SHP77 treated with DMSO at 0.1 percent for 48 hours (cell line): Measurements from ENCODE around the gene ATP9B.

Experiments used
- DNase-seq: peaks from one replicate; lab custom pipeline; 2025; lab: John Stamatoyannopoulos, UW

Gene ATP9B

DNA sequence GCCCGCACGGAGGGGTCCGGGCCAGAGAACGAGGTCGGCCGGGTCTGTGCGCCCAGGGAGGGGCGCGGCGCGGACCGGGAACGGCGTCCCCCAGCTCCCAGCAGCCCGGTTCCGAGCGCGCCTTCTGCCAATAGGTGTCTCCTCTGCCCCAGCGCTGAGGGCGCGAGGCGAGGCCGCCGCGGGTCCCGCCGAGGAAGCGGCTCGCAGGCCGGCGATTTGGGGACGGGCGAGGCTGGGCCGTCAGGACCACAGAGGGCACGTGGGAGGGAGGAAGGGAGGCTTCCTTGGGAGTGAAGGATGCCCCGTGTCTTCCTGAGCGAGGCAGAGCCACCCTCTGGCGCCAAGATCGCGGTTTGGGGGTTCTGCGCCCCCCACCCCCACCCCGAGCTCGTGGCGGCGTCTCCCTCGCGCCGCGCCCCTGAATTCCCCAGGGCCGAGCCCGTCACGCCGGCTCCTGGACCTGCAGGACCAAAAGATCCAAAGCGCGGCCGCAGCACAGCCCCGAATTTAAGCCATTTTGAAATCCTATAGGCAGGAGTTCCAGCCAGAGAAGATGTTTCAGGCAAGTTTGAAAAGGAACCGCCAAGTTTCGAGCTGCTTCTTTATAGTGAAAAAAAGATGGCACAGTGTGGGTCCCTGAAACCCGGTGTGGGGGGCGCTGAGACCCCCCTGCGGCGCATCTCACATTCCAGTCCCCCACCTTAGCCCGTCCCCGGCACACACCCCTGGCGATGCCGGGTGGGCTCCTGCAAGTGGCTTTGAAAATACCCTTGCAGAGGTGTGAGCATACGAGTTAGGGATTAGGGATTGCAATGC lies 327.4 kb downstream of the ATP9B start:
- no peak for DNase-seq

DNA sequence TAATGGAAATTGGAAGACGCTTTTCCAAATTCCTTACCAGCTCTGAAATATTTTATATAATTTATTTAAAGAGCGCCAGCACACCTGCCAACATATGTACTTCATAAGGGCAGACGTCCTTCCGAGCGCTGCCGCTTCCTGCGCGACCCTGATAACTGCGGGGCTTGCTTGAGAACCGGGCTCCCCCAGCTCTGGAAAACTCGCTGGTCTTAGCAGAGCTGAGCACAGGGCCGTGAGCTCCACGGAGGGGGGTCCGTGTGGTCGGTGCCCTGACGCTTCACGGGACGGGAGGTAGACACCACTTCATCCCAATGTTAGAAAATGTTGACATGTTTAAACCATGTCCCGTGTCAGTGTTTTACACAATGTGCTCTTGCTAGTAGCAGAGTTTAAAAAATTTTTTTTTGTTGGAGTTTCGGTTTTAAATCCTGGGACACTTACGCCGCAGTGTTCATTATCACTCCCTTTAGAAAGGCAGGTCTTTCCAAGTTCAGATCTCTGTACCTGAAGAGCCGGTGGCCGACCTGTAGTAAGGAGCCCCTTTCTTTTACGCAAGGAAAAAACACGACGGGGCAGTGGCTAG lies 328.1 kb downstream of the ATP9B start:
- no peak for DNase-seq

DNA sequence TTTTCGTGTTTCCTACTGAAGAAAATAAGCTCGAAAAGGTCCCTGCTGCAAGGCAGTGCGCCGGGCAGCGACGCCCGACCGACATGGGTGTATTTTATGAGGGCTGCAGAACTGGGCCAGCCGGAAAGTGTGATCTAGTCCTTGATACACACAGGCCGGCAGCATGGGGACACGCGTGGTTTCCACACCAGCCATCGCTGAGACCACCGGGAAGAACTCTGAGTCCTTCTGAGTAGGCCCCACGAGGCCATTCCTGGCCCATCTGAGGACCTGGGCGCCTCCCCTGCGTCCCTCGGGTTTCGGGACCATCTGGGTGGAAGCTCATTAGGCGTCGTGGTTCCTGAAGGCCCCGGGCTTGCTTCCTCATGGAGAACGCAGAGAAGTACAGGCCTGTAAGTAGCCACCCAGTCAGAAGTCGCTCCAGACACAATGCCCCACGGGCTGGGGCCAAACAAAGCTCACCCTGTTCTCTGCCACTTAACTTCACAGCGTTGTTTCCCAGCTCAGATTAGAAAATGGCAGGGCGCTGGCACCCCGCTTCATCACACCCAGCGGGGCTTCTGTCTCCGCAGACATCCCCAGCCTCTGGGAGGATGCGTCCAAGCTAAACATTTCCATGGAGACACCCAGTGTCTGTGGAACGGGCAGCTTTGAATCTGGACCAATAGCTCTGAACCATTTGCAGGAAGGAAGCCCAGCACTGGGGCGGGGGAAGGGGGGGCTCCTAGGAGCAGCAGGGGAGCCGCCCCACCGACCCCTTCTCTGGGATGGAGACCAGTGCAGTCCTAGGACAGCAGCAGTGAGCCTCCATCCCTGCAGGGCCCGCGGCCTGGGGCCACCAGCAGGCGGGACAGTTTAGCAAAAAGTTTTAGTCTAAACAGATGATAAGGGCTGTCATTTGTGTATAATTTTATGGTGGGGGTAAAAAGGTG lies 328.9 kb downstream of the ATP9B start:
- DNase-seq: no peak

DNA sequence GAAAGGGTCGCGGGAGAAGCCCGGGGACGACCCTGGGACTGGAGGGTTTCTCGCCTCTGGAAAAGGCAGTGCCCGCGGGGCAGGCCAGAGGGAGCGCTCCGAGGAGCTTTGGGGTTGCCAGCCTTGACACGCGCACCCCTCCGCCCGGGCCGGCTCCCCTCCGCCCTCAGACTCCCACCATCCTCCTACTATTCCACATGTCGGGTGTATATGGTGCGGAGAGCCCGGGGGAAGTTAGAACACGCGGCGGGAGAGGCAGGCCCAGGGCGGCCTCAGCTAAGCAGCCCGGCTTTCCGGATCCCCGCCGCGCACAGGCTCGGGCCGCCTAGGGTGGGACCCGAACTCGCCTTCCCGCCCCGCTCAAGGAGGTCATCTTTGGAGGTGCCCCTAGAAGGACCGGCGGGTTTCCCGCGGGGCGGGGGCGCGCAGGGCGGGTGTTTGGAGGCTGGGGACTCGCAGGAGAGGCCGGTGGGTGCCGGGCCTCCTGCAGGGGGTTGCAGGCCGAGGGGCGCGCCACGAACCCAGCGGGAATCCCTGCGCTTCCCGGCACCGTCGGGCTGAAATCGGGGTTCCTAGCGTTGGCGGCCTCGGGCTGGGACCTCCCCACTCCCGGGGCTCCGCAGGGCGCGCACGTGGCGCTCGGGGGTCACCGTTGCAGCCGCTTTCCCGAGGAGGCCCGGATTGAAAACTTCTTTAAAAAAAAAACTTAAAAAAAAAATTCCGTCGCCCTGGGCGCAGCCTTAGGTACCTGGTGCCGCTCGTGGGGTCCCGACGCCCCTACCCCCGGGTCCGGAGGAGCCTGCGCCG lies 330.3 kb downstream of the ATP9B start:
- no peak for DNase-seq

DNA sequence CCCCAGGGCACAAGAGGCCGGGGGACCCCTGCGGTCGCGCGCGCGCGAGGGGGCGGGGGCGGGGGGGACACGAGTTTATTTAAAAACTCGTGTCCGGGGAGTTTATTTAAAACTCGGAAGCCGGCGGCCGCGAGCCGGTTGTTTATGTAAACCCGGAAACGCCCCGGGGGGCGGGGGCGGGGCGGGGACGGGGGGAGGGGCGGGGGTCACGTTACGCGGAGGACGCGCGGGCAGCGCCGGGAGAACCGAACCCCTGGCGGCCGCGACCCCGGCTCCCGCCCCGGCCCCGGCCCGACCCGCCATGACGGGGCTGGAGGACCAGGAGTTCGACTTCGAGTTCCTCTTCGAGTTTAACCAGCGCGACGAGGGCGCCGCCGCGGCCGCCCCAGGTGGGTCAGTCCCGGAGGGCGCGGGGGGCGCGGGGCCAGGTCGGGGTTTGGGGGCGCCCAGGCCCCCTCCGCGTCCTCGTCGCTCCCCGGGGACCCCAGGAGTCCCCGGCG lies 330.9 kb downstream of the ATP9B start:
- no peak for DNase-seq

DNA sequence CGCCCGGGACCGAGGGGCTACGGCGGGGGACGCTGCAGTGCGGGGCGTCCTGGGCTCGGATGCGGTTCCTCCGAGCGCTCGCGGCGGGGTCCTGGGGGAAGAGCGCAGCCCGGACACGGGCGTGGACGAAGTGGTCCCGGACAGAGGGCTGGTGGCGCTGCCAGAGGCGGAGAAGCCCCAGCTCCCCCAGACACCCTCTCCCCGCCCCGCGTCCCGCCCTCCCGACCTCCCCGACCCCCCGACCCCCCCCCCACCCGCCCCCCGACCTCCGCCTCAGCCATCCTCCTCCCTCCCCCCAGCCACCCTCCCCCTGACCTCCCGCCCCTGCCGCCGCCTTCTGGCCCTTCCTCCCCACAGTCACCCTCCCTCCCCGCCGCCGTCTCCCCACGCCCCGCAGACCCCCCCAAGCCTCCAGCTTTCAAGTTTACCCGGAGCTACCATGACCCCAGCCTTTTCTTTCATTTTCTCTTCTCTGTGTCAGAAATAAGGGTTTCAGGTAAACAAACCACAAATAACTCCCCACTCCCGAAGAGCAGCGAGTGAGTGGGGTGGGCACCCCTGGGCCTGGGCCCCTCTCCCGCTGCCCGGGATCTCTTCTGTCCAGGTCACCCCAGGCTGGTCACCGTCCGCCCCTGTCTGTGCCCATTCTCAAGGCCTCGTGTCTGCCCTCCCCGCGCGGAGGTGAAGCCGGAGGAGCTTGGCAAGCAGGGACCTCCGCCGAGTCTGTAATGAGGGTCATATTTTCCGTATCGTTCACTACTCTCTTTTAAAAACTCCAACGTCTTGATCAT lies 331.6 kb downstream of the ATP9B start:
- DNase-seq: no peak

DNA sequence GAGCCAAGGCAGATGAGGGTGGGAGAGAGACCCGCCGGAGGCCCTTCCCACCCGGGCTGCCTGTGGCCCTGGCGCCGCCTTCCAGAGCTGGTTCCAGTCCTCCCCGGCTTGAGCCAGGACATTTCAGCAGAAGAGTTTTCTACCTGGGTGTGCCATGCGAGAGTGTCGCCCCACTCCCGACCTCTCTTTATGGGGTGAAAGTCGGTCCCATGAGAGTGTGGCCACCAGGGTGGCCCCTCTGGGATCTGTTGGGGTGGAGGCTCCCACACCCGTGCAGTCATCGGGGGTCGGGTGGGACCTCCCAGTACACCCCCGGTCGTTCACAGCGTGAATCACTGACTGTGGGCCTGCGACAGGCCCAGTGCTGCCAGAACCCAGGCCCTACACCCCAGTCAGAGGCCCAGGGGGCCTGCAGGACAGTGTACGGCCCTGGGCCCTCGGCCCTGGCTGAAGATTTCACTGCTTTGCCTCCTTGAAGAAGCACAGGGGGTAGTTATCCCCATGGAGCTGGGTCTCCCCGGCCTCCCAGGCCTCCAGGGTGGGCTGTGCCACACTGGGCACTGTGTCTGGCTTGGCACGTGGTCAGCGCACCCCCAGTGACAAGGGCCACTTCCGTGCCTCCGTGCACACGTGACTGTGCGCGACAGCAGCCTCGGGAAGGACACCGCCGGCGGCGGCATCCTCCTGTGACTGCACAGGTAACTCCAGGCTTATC lies 332.5 kb downstream of the ATP9B start:
- no peak for DNase-seq

DNA sequence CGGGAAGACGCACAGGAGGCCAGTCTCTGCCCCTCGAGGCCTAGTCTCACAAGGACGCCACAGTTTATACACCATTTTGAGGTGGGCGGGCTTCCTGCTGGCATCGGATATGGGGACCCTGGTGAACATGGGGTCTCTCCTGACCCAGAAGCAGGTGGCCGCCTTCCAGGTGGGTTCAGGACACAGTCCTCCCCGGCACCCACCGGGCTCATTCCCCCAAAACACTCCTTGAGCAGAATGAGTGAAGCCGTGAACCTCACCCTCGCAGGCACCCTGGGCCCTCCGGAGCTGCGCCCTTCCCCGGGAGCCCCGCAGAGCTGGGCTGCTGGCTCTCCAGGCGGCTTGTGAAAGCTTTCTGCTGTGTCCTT lies 333.0 kb downstream of the ATP9B start:
- DNase-seq: no peak

DNA sequence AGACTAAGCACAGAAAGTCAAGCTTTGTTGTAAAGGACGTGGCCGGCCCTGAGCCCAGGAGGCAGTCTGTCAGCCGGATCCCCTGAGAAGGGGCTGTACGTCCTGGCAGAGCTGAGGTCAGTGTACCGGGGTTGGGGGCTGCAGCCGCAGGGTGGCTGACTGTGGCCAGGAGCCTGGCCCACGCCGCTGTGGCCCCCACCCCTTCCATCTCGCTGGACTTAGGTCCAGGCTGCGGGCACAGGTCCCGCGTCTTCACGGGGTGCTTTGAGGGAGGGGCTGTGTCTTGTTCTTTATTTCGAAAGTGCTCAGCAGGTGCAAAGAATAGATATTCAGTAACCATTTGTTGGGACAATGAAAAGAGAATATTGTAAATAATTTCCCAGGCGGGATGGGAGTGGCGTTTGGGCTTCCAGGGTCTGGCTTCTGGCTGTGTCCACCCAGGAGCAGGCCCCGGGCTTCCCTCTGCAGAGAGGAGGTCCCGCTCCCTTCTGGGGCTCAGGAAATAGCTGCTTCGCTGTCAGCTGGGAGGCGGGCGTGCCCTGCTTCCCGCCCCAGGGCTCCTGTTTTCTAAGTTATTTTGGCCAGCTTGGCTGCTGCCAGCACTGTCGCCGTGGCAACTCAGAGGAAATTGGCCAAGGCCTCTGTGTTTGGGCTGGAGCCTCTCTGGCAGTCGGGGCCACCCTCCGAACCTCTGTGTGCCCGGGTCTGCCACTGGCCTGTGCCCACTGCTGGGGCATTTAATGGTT lies 334.0 kb downstream of the ATP9B start:
- no peak for DNase-seq

DNA sequence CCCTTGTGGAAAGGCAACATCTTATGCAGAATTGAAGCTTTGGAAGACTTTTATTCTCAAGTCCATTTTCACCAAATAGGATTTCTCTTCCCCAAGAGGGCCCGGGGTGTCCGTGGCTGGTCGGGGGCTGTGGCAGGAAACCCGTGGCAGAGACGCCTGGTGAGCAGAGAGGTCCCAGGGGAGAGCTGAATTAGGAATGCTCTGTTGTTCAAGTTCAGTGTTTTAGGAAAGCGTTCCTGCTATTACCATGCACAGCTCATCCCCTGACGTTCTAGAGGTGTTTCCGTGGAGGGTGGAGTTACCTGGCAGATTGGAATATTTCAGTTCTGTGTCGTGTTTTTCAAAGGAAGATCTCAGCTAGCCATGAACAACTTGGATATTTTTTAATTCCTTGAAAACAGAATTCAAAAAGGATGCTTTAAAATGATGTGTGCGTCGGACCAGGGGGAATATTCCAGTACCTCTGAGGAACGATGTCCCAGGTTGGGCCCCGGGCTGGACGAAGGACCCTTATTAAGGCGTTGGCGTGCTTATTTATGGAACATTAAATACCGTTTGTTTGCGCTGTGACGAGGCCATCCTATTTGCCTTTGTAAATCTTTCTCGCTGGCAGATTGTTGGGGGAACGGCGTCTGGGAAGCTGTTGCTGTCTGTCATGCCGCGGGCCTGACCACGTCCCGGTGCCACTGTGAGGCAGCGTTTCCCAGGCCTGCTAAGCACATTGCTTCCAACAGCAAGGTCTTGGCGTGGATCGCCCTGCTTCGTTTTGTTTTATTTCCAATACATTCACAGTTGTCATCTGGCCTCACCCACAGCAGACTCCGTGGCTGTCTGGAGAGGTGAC lies 334.8 kb downstream of the ATP9B start:
- no peak for DNase-seq

DNA sequence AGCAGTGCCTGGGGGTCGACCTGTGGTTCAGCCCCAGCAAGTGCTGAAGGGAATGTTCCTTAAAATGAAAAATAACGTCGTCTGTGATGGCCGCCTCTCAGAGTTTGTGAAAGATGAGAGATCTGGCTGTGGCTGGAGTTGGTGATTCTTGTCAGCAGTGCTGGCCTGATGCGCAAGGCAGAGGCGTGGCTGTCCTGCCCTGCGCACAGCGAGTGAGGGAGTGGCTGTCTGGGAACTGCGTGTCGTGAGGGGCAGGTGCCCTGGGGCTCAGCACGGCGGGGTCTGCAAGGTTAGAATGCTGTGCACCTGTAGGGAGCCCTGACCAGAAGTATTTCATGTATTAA lies 335.3 kb downstream of the ATP9B start:
- DNase-seq: no peak

DNA sequence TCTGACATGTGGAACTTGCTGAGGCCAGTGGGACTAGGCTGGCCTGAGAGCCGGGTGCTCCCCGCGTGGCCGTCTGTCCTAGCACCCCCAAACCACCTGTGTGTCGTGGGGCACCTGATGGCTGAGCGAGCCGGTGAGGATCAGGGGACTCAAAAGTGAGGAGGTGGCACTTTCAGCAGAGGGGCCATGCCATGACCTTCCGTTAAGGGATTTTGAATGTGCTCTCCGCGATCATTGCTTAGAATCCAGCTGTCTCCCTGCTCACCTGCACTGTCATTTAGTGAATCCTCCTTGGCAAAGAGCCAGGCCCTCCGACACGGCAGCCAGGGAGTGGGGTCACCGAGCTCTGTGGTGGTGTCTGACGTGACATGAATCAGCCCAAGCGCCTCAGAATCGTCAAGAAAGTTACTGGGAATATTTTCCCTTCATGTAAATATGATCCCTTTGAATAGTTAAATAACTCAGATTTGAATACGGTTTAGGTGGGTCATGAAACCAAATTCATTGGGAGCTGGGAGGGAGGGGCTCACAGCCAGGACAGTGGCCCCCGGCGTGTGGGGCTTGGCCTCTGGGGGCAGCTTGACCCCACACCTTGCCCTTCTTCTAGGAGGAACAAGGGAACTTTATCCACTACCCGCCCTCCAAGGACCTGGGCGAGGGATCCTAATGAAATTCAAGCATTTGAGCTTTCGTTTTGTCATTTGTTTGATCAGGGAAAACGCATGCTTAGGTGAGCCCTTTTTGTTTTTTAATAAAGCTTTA lies 336.0 kb downstream of the ATP9B start:
- DNase-seq: no peak

DNA sequence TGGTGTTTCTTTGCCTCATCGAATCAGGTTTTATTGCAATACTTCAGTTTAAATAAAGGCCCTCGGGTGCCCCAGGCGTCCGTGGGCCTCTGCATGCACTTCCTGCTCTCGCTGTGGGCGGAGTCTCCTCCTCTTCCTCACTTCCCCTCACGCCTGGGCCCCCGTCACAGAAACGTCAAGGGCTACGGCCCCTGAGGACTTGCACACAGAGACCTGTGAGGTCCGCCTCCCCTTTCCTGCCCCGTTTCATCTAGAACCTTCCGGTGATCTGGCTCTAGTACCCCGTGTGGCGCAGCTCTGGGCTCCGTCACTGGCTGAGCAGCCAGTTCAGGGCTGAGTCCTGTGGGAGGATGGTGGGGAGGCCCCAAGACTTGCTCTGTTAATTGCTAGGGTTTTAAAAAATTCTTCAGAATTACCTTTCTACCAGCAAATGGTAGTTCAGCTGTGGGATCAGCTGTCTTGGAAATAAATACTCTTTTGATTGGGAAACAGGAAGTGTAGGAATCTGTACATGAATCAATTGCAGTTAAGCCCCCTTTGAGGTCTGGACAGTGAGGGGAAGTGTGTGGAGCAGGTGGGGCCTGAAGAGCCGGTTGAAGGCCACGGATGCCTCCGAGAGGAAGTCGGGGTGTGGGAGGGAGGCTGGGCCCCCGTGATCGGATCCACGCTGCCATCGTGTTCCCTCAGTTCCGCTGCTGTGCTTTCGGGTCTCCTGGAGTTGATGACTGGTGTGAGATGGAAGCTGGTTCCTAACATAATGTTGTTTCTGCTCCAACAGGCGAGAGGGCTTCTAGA lies 336.8 kb downstream of the ATP9B start:
- no peak for DNase-seq

DNA sequence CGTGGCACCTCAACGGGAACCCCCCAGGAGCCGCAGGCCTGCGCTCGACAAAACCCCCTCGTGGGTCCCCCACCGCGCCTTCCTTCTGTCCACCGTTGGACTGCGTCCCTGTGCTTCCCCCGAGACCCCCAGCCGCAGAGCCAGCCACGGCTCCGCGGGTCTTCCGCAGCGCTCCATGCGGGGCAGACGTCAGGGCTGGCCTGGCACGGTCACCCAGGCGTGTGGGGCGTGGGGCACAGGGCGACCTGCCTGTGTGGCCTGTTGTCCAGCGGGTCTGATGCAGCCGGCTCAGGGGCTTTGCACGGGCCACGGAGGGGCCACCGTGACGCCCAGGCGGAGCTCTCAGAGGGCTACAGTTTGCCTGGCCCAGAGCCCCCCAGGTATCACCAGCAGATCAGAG lies 337.5 kb downstream of the ATP9B start:
- DNase-seq: no peak

DNA sequence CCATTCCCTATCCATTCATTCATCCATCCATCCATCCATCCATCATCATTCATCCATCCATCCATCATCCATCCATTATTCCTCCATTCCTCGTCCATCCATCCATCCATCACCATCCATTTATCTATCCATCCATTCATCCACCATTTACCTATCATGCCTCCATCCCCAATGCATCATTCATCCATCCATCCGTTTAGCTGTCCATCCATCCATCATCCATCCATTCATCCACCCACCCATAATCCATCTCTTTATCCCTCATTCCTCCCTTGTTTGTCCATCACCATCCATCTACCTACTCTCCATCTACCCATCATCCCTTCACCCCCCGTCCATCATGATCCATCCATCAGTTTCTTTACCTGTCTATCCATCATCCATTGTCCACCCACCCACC lies 340.1 kb downstream of the ATP9B start:
- DNase-seq: no peak

DNA sequence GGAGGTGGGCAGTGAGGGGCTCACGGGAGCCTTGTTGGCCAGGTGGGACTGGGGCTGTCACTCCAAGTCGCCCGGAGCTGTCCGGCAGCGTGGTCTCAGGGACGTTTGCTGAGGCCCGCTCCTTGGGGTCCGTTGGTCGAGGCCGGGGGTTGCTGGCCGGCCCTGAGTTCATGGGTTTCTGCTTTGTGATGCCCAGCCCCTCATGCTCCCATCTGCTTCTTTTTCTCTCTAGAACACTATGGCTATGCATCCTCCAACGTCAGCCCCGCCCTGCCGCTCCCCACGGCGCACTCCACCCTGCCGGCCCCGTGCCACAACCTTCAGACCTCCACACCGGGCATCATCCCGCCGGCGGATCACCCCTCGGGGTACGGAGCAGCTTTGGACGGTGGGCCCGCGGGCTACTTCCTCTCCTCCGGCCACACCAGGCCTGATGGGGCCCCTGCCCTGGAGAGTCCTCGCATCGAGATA lies 341.0 kb downstream of the ATP9B start:
- no peak for DNase-seq
